SJCRH30 (cell line): ENCODE data around the gene FBXL4. TPM values are rescaled to one million over a fixed set of nuclear protein-coding genes. Genes with fewer than 3 reads are reported as not detected.

Experiments
- DNase-seq, 2 experiments: peaks; one replicate each; pipeline ENCODE4 v3.0.0-alpha.2; 2015 to 2020
- H3K27ac ChIP-seq: fragments of 250-450 bp; sonication (Bioruptor Pico); 2 replicates; pipeline ENCODE4 v1.5.1; 2020; ENCODE audit warnings: mild to moderate bottlenecking, moderate library complexity
- H3K27me3 ChIP-seq: fragments of 250-450 bp; sonication (Bioruptor Pico); 2 replicates; pipeline ENCODE4 v1.5.1; 2020; ENCODE audit warnings: mild to moderate bottlenecking, moderate library complexity
- H3K36me3 ChIP-seq: fragments of 250-450 bp; sonication (Bioruptor Pico); 2 replicates; pipeline ENCODE4 v1.5.1; 2020; ENCODE audit warnings: mild to moderate bottlenecking, moderate library complexity
- H3K4me1 ChIP-seq: fragments of 250-450 bp; sonication (Bioruptor Pico); 2 replicates; pipeline ENCODE4 v1.5.1; 2020; ENCODE audit warnings: mild to moderate bottlenecking, moderate library complexity
- H3K4me3 ChIP-seq: fragments of 250-450 bp; sonication (Bioruptor Pico); 2 replicates; pipeline ENCODE4 v1.5.1; 2020; ENCODE audit warnings: mild to moderate bottlenecking, moderate library complexity
- H3K9me3 ChIP-seq: fragments of 250-450 bp; sonication (Bioruptor Pico); replicated peaks from 2 replicates; pipeline ENCODE4 v1.5.1; 2020; ENCODE audit warnings: mild to moderate bottlenecking, moderate library complexity
- total RNA-seq: library from RNA; depleted of rRNA; stranded (reverse); fragments of >200 nt; shearing (Covaris generic); gene quantifications from 2 replicates; pipeline ENCODE4 v1.2.3, GENCODE V29; 2014

FBXL4 gene
- total RNA-seq, 1 experiment from 2014 or later = 10.7 TPM

DNA sequence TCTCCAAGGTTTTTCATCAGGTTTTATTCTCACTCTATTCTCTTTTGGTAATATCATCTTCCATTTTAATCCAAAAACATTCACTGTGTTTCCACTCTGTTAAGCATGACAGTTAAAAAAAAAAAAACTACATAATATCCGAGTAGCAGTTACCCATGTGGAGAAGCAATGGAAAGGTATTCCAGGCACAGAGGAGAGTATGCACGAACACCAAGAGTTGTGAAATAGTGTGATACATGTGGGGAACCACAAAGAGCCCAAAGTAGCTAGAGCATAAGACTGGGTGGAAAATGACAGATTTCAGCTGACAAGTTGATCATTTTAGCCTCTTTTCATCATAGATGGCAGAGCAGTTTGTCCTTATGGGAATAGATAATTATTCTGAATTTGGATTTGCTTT is 19.9 kb upstream of the FBXL4 start:
- Histone ChIP-seq H3K27me3 (peaks cover 4% of the 10 kb centered on the region; the same call in 1 of the 2 replicates), H3K4me1 (no peaks in the 10 kb centered on the region), H3K9me3 (no peaks in the 10 kb centered on the region; the same call in 1 of the 2 replicates), H3K36me3 (no peaks in the 10 kb centered on the region), H3K27ac (no peak overlapping the region), H3K4me3 (no peak overlapping the region)
- DNase-seq = no peak

DNA sequence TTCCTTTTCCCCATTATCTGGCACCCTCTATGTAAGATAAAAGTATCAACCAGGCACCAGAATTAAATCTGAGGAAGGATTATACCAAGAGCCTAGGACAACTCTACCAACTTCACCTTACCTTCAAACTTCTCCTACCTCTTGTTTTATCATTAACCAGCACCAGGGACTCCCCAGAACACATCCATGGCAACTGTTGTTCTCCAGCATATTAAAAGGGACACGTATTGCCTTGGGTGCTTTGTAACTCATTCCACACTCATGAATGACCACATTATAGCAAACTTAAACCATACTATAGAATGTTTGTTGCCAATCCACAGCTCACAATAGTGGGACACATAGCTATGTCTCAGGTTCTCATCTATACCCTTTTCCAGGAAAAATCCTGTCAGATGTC is 11.9 kb upstream of the FBXL4 start:
- H3K36me3 ChIP-seq = no peaks in the 10 kb centered on the region
- H3K4me1 ChIP-seq = peaks cover 8% of the 10 kb centered on the region
- no peak overlapping the region for H3K27ac ChIP-seq
- no peak overlapping the region for H3K4me3 ChIP-seq
- no peak for DNase-seq
- H3K9me3 ChIP-seq = no peaks in the 10 kb centered on the region
- peaks cover 4% of the 10 kb centered on the region; the same call in 1 of the 2 replicates for H3K27me3 ChIP-seq

DNA sequence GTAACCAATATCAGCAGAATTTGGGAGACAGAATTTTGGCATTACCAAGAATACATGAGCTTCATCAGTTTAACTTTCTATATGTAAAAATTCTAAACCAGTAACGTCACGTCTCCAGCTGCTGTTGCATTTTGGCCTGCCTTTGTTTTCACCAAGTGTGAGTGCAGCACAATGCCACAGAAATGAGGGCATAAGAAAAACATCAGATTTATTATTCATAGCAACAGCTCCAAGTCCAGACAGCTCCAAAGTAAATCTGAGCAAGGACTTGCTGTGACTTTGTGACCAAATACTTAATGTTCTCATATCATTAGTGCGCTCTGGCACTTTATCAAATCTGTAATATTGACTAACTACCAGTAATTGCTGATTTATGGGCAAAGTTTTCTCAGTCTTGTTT is 11.0 kb upstream of the FBXL4 start:
- no peak for DNase-seq
- H3K9me3 ChIP-seq = no peaks in the 10 kb centered on the region

DNA sequence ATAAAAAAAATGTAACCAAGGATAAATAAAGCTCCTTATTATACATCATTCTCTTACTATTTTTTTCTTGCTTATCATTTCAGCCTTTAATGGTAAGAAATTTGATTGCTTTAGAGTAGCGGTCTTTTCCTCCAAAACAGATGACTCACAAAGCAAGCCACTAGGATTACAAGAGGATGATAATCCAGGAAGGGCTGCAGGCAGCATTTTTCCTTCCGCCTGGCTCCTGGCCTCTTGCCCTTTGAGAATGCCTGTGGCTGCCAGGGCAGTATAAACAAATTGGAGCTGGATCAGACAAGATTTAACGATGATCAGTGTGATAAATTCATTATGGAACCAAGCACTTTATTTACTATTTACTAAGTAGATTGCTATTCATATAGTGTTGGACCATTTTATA is 9.7 kb upstream of the FBXL4 start:
- DNase-seq = peak; percentile 48 to 68
- Histone ChIP-seq H3K36me3 (no peaks in the 10 kb centered on the region), H3K27ac (no peak overlapping the region), H3K27me3 (no peaks in the 10 kb centered on the region), H3K9me3 (no peaks in the 10 kb centered on the region), H3K4me1 (peaks cover 8% of the 10 kb centered on the region), H3K4me3 (no peak overlapping the region)

More for the DNA sequence above, 11.0 kb upstream of the FBXL4 start:
- H3K27me3 ChIP-seq = no peaks in the 10 kb centered on the region
- no peak overlapping the region for H3K27ac ChIP-seq
- no peak overlapping the region for H3K4me3 ChIP-seq
- H3K36me3 ChIP-seq = no peaks in the 10 kb centered on the region
- peaks cover 8% of the 10 kb centered on the region for H3K4me1 ChIP-seq

DNA sequence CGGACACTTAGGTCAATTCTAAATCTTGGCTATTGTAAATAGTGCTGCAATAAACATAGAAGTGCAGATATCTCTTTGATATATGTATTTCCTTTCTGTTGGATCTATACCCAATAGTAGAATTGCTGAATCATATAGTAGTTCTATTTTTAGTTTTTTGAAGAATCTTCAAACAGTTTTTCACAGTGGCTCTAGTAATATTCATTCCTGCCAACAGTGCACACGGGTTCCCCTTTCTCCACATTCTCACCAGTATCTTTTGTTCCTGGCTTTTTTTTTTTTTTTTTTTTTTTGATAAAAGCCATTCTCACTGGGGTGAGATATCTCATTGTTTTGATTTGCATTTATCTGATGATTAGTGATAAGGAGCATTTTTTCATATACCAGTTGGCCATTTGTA is 1.8 kb upstream of the FBXL4 start:
- H3K9me3 ChIP-seq = no peaks in the 10 kb centered on the region
- no peak overlapping the region for H3K27ac ChIP-seq
- no peaks in the 10 kb centered on the region for H3K4me1 ChIP-seq
- DNase-seq = no peak
- H3K36me3 ChIP-seq = no peaks in the 10 kb centered on the region
- H3K4me3 ChIP-seq = no peak overlapping the region
- H3K27me3 ChIP-seq = no peaks in the 10 kb centered on the region

DNA sequence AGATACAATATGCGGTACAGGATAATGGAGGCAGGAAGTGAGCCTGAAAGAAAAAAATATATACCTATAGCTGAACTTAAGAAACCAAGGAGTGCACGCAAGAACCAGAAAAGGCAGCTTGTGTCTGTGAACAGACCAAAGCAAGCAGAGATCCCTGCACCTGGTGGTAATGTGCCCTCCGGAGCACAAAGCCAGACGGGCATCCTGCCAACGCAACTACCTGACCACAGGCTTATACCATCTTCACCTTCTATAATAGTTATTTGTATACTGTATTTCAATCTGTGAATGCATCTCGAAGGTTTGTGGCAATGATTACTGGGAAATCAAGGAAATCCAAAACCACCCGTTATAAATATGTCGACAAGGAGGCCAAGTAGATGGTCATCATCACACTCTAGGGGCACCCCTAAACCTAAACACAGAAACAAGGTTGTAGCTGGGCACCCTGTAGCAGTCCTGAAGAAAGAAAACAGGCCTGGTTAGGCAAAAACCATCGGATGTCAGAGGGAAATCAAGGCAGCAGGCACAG is 801 bp downstream of the FBXL4 start:
- peak overlapping the region; percentile 99 for H3K4me3 ChIP-seq
- peak overlapping the region; percentile 90 for H3K27ac ChIP-seq
- no peaks in the 10 kb centered on the region for H3K4me1 ChIP-seq
- no peaks in the 10 kb centered on the region for H3K9me3 ChIP-seq
- H3K36me3 ChIP-seq = no peaks in the 10 kb centered on the region
- peak; percentile 26 to 44 for DNase-seq
- no peaks in the 10 kb centered on the region for H3K27me3 ChIP-seq

DNA sequence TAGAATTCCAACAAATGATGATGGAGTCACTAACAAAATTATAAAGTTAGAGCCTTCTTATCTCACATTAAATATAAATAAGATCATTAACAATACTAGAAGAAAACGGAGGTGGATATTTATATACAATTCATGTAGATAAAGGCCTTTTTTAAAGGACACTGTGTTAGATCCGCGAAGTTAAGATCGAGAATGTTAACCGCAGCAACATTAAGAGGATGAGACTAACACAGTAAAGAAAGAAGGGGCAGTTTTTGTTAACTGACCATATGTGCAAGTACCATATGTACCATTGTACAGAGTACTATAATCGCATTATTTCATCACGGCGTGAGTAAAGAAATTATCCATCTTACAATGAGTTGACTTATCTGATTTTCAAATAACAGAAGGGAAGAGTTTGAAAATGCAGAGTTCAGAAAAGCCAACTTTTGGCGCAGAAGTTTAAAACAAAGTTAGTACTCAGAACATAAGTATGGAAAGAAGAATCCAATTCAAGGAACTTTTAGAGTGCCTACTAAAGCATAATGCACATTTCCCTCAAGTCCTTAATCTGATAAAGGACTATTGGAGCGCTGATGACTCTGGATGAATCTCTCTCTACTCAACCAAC is 1.4 kb downstream of the FBXL4 start:
- peak overlapping the region; percentile 99 for H3K4me3 ChIP-seq
- H3K27ac ChIP-seq = no peak overlapping the region
- H3K4me1 ChIP-seq = no peaks in the 10 kb centered on the region
- H3K36me3 ChIP-seq = no peaks in the 10 kb centered on the region
- peak in 1 of 2 experiments; percentile 2 for DNase-seq
- no peaks in the 10 kb centered on the region for H3K9me3 ChIP-seq
- H3K27me3 ChIP-seq = no peaks in the 10 kb centered on the region

DNA sequence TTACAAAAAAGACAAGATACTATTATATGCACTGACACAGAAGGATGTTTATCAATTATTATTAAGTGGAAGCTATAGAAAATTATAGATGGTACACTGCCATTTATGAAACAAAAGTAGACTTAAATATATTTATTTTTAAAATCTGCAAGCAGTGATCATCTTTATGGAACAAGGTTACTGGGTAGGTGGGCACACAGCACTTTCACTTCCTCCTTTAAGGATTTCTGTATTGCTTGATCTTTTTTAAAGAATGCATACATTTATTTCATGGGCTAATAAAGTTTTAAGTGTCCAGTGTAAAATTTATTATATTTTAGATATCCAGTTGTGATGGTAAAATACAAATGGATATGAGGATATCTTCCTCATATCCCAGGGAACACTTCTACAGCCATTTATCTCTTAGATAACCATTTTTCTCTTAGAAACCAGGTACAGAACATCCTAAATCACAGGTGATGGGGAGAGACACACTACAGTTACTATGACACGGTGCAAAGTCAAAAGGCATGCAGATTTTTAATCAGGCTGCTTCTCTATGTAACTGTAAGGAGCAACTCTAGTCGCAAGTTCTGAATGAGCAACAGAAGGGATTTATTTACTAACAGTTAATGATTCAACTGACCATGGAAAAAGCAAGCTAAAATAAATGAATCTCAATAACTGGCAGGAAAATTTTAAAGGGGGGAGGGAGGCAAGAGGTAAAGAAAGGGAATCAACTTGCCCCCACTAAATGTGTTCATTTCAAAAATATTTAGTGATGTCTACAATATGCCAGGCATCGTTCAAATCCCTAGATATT is 2.2 kb downstream of the FBXL4 start:
- no peaks in the 10 kb centered on the region; the same call in 1 of the 2 replicates for H3K36me3 ChIP-seq
- DNase-seq = no peak
- H3K27ac ChIP-seq = no peak overlapping the region
- H3K9me3 ChIP-seq = no peaks in the 10 kb centered on the region
- H3K4me1 ChIP-seq = no peaks in the 10 kb centered on the region
- H3K4me3 ChIP-seq = no peak overlapping the region
- no peaks in the 10 kb centered on the region for H3K27me3 ChIP-seq

DNA sequence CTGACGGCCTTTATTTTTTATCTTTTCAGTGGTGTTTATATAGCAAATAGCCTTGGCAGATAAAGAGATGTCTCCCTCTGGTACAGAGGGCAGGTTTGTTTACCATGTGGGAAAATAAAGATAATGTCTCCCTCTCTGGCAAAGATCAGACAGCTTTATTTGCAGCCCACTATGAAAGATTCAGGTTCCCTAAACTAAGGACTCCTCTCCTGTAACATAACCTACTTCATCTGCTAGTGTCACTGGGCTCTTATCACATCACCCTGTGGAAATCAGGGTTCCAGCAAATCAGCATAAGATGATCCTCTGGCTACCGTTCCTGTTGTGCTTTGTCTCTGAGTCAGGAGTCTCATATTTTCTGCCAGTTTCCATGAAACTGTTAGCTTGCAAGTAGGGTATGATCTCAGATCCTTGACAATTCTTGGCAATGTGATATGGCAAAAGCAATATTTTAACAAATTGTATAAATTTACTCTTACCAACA is 3.1 kb downstream of the FBXL4 start:
- no peak for DNase-seq
- H3K27me3 ChIP-seq = no peaks in the 10 kb centered on the region
- no peaks in the 10 kb centered on the region for H3K4me1 ChIP-seq
- H3K9me3 ChIP-seq = no peaks in the 10 kb centered on the region
- no peak overlapping the region for H3K4me3 ChIP-seq
- no peaks in the 10 kb centered on the region; the same call in 1 of the 2 replicates for H3K36me3 ChIP-seq
- H3K27ac ChIP-seq = no peak overlapping the region

DNA sequence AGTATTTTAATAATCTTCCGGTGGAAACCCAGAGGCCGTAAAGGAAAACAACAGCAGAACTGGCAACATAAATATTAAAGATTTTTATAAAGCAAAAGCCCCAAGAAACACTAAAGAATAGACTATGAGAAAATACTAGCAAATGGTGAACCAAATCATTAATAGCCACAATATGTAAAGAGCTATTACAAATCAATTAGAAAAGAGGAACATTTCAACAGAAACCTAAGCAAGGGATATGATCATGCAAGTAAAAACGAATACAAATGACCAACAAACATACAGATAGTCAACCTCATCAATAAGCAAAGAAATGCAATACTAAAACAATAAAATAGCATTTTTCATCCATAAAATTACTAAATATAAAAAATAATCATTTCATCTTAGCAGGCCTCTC is 3.6 kb downstream of the FBXL4 start:
- Histone ChIP-seq H3K27me3 (no peaks in the 10 kb centered on the region), H3K4me1 (no peaks in the 10 kb centered on the region), H3K9me3 (no peaks in the 10 kb centered on the region), H3K36me3 (no peaks in the 10 kb centered on the region; the same call in 1 of the 2 replicates), H3K27ac (no peak overlapping the region), H3K4me3 (no peak overlapping the region)
- no peak for DNase-seq

DNA sequence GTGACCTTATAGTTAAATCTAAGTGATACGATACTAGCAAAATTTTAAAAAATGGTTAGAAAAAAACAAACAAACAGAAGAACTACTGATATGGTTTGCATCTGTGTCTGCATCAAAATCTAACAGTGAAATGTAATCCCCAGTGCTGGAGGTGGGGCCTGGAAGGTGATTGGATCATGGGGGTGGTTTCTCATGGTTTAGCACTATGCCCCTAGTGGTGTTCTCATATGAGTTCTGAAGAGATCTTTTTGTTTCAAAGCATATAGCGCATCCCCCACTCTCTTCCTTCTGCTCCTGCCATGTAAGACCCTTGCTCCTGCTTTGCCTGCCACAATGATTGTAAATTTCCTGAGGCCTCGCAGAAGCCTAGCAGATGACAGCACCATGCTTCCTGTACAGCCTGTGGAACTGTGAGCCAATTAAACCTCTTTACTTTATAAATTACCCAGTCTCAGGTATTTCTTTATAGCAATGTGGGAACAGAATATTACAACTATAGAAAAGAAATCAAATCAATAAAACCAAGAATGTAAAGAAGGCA is 5.4 kb downstream of the FBXL4 start:
- H3K27ac ChIP-seq = no peak overlapping the region
- DNase-seq = peak in 1 of 2 experiments; percentile 14
- H3K36me3 ChIP-seq = no peaks in the 10 kb centered on the region; the same call in 1 of the 2 replicates
- H3K9me3 ChIP-seq = no peaks in the 10 kb centered on the region
- no peaks in the 10 kb centered on the region for H3K27me3 ChIP-seq
- H3K4me3 ChIP-seq = no peak overlapping the region
- no peaks in the 10 kb centered on the region for H3K4me1 ChIP-seq

DNA sequence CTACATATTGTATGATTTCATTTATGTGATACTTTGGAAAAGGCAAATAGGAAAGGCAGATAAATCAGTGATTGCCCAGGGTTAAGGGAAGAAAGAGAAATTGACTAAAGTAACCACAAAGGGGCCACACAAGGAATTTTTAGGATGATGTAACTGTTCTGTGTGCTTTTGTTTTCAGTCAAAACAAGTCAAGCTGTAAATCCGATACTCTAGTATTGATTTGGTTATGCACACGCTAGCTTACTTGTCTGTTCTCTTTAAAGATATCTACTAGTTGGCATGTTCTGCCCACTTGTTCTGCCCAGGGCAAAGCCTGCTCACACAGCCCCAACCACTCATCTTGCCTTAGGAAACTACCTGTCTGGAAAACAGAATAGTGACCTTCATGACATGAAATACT is 6.4 kb downstream of the FBXL4 start:
- Histone ChIP-seq H3K9me3 (no peaks in the 10 kb centered on the region), H3K36me3 (no peaks in the 10 kb centered on the region; the same call in 1 of the 2 replicates), H3K4me1 (no peaks in the 10 kb centered on the region), H3K27ac (no peak overlapping the region), H3K27me3 (no peaks in the 10 kb centered on the region), H3K4me3 (no peak overlapping the region)
- no peak for DNase-seq

DNA sequence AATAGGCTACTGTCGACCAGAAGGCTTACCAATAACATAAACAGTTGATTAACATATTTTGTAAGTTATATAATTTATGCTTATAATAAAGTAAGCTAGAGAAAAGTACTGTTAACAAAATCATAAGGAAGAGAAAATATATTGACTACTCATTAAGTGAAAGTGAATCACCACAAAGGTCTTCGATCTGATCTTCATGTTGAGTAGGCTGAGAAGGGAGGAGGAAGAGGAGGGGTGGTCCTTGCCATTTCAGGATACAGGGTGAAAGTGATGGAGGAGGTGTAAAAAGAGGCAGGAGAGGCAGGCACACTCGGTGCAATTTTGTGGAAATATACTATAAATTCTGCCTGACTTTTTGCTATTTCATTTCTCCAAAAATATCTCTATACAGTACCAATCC is 10.4 kb downstream of the FBXL4 start:
- Histone ChIP-seq H3K36me3 (no peaks in the 10 kb centered on the region; the same call in 1 of the 2 replicates), H3K27ac (no peak overlapping the region), H3K9me3 (no peaks in the 10 kb centered on the region), H3K27me3 (no peaks in the 10 kb centered on the region), H3K4me1 (no peaks in the 10 kb centered on the region), H3K4me3 (no peak overlapping the region)
- no peak for DNase-seq

DNA sequence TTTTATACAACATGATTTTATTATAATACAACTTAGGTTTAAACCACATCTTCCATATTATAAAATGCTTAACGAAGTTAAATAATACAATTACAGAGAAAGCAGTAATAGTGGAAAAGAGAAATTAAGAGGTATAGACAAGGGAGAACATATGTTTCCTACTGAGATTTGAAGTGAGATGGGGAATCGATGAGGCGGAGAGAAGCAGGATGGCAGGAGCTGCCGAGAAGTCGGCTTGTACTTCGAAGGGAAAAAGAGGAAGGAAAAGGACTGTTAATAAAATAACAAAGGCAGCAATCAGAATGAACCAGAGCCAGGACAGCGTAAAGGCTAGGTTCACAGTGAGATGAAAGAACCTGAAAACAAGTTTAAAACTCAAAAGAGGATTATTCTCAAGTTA is 15.4 kb downstream of the FBXL4 start:
- H3K9me3 ChIP-seq = no peaks in the 10 kb centered on the region
- no peak overlapping the region for H3K4me3 ChIP-seq
- H3K27ac ChIP-seq = no peak overlapping the region
- no peaks in the 10 kb centered on the region for H3K4me1 ChIP-seq
- H3K36me3 ChIP-seq = no peaks in the 10 kb centered on the region
- no peak for DNase-seq
- no peaks in the 10 kb centered on the region for H3K27me3 ChIP-seq

DNA sequence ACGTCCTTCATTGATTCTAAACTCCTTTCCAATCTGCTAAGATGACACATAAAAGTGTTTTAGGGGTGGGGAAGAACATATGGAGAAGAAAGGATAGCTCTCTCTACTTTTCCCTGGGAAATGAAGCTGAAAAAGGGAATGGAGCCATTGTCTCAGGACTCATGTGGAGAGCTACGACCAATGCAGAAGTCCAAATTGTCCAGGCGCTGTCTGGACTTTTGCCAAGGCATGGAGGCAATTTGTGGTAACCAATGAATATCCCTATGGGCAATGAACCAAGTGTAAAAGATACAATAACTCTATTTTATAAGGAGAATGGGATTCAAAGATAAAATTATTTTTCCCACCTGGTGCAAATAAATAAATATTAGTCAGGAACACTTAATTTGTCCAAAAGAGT is 16.1 kb downstream of the FBXL4 start:
- H3K4me3 ChIP-seq = no peak overlapping the region
- H3K9me3 ChIP-seq = no peaks in the 10 kb centered on the region
- DNase-seq = no peak
- H3K27ac ChIP-seq = no peak overlapping the region
- H3K36me3 ChIP-seq = 0 out of 2 replicates have a peak, but pooled peaks cover 2% of the 10 kb centered on the region
- no peaks in the 10 kb centered on the region for H3K4me1 ChIP-seq
- H3K27me3 ChIP-seq = no peaks in the 10 kb centered on the region
